Thoracic aorta (tissue), 2 donors: ENCODE data around the gene ST7. TPM values are rescaled to one million over a fixed set of nuclear protein-coding genes. Genes with fewer than 3 reads are reported as not detected.
A peak's percentile ranks its signal among the peaks of the same experiment; 100 is the strongest.
"Not testable (repeated sequence)": the region's sequence is repeated elsewhere in the genome, so short reads cannot be mapped to it uniquely, and the experiment has no call there.

Experiments
- ATAC-seq: fragments of 150-250 bp; one replicate; pipeline ENCODE4 v1.8.0; 2017; ENCODE audit warnings: low read depth; ENCODE audit not compliant: insufficient number of reproducible peaks, low FRiP score
- DNase-seq: peaks from one replicate; pipeline ENCODE4 v3.0.0-alpha.2; 2020; ENCODE audit warnings: low spot score
- H3K27ac ChIP-seq, 2 donors: fragments of 200-600 bp; sonication (generic); 1 replicate in 1 of 2; 2 replicates in 1 of 2; pipeline ENCODE4 v1.5.1; 2016; ENCODE audit warnings: mild to moderate bottlenecking in 2 of 2, moderate library complexity in 2 of 2
- H3K27me3 ChIP-seq: fragments of 200-600 bp; sonication (generic); replicated peaks from 2 replicates; pipeline ENCODE4 v1.6.0; 2016; ENCODE audit warnings: mild to moderate bottlenecking; ENCODE audit not compliant: insufficient read depth
- H3K36me3 ChIP-seq: fragments of 200-600 bp; sonication (generic); one replicate; pipeline ENCODE4 v1.5.1; 2016
- H3K4me1 ChIP-seq, 2 donors: fragments of 200-600 bp; sonication (generic); 1 replicate in 1 of 2; 2 replicates in 1 of 2; pipeline versions ENCODE4 v1.5.1 to v1.6.0; 2016; ENCODE audit warnings: low read depth in 2 of 2, mild to moderate bottlenecking in 1 of 2; ENCODE audit not compliant: control insufficient read depth in 1 of 2
- H3K4me3 ChIP-seq: fragments of 200-600 bp; sonication (generic); 2 replicates; pipeline ENCODE4 v1.5.1; 2016; ENCODE audit warnings: mild to moderate bottlenecking
- H3K9me3 ChIP-seq: fragments of 200-600 bp; sonication (generic); 2 replicates; pipeline ENCODE4 v1.5.1; 2016
- total RNA-seq, 2 donors: library from RNA; depleted of rRNA; stranded (reverse); fragments of >200 nt; gene quantifications; one replicate each; pipeline versions ENCODE4 v1.1.0 to v1.2.3, GENCODE V29; 2016
- TF ChIP-seq, protein P1 (sequence below): fragments of 200-600 bp; sonication (generic); IDR thresholded peaks from one replicate; pipeline ENCODE4 v1.5.1; 2019; ENCODE audit warnings: antibody characterized with exemption

The ST7 gene
- total RNA-seq, 2 donors from 2014 or later: 29.8 to 56.2 TPM

DNA sequence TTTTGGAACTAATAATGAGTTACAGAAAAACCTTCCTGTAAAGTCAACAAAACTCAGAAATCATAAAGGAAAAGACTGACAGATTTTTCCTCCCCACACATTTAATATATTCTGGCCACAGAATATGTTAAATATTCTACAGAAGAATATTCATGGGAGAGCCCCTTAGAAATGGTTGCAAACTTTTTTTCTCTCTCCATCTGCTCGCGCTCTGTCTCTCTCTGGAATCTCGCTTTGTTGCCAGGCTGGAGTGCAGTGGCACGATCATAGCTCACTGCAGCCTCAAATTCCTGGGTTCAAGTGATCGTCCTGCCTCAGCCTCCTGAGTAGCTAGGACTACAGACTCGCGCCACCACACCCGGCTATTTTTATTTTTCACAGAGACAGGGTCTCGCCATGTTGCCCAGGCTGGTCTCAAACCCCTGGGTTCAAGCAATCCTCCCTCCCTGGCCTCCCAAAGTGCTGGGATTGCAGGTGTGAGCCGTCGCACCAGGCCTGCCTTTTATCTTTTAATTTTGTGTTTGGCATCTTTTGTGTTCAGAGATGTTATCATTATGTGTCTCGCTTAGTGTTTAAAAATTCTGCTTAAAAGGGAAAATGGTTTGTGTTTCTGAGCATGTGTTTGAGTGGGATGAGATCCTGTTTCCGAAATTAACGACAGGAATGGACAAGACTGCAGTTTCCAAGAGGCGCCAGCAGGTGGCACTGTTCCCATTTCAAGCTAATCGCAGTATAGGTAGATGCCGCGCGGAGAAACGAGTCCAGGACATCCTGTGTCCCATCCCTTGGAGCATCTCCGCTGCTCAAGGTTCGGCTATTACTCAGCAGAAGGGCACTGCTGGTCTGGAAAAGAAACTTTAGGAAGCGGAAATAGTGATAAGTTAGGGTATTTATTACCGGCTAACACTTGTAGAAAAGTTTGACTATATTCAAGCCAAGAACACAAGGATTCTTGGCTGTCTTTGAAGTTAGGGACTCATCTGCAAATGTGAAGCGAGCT lies 23.1 kb upstream of the ST7 start:
- DNase-seq: peak; percentile 49
- H3K36me3 ChIP-seq: no peaks in the 10 kb centered on the region
- H3K27ac ChIP-seq: no peak overlapping the region
- TF ChIP-seq, protein P1, sequence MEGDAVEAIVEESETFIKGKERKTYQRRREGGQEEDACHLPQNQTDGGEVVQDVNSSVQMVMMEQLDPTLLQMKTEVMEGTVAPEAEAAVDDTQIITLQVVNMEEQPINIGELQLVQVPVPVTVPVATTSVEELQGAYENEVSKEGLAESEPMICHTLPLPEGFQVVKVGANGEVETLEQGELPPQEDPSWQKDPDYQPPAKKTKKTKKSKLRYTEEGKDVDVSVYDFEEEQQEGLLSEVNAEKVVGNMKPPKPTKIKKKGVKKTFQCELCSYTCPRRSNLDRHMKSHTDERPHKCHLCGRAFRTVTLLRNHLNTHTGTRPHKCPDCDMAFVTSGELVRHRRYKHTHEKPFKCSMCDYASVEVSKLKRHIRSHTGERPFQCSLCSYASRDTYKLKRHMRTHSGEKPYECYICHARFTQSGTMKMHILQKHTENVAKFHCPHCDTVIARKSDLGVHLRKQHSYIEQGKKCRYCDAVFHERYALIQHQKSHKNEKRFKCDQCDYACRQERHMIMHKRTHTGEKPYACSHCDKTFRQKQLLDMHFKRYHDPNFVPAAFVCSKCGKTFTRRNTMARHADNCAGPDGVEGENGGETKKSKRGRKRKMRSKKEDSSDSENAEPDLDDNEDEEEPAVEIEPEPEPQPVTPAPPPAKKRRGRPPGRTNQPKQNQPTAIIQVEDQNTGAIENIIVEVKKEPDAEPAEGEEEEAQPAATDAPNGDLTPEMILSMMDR: peak; percentile 96
- ATAC-seq: no peak
- H3K4me1 ChIP-seq: peaks cover 0 to 4% of the 10 kb centered on the region in 2 donors
- no peaks in the 10 kb centered on the region for H3K27me3 ChIP-seq
- H3K4me3 ChIP-seq: peak overlapping the region; percentile 42
- no peaks in the 10 kb centered on the region for H3K9me3 ChIP-seq

DNA sequence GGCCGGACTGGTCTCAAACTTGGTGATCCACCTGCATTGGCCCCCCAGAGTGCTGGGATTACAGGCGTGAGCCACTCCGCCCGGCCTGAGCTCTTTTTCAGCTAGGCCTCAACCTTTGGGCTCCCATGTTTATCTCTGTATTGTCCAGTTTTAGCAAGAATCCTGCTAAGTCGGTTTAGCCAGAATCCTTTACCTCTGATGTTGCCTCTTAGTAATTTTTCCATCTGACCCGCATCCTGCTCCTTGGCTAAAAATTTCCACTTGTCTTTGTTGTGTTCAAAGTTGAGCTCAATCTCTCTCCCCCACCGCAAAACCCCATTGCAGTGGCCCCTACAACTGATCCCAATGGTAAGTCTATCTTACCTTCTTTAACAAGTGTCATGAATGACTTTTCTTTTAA lies 20.7 kb upstream of the ST7 start:
- TF ChIP-seq, protein P1: no peak
- no peak overlapping the region for H3K27ac ChIP-seq
- ATAC-seq: no peak

DNA sequence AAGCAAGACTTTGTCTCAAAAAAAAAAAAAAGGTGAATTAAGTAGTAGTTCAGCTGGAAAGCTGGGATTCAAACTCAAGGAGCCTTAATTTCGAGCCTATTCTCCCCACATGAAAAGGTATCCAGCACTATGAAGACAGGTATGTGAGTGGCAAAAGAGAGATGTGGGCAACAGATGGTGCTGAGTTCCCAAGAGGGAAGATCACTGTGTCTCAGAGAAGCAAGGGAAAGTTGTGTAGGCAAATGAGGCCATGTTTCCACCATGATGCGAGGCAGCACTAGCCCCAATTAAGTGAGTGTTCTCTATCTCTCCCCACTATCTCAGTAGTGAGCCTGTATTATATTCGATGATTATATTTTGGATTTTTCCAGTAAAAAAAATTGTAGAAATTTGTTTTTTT lies 19.8 kb upstream of the ST7 start:
- Histone ChIP-seq H3K36me3 (no peaks in the 10 kb centered on the region), H3K27ac (no peak overlapping the region), H3K27me3 (no peaks in the 10 kb centered on the region), H3K9me3 (no peaks in the 10 kb centered on the region), H3K4me3 (no peak overlapping the region), H3K4me1 (peaks cover 0 to 4% of the 10 kb centered on the region in 2 donors)
- ATAC-seq: no peak
- no peak for DNase-seq
- TF ChIP-seq, protein P1: no peak

More for the DNA sequence above, 20.7 kb upstream of the ST7 start:
- Histone ChIP-seq H3K36me3 (no peaks in the 10 kb centered on the region), H3K27me3 (no peaks in the 10 kb centered on the region), H3K9me3 (no peaks in the 10 kb centered on the region), H3K4me3 (no peak overlapping the region), H3K4me1 (peaks cover 0 to 4% of the 10 kb centered on the region in 2 donors)
- no peak for DNase-seq

DNA sequence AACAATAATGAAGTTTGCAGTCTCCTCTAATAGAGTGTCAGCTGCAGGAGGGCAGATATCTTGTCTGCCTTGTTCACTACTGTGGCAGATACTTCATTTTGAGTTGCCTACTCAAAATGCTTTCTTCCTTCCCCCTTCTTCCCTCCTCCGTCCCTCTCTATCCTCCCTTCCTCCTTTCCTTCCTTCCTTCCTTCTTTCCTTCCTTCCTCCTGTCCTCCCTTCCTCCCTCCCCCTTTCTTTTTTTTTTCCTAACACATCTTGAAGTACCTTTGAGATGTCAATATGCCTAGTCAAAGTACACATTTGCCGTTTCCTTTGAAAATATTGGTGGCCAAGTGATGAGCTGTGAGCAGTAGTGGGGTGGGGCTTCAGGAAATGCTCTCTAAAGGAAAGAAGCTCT lies 18.7 kb upstream of the ST7 start:
- H3K27me3 ChIP-seq: no peaks in the 10 kb centered on the region
- no peak overlapping the region for H3K4me3 ChIP-seq
- H3K36me3 ChIP-seq: no peaks in the 10 kb centered on the region
- no peaks in the 10 kb centered on the region for H3K9me3 ChIP-seq
- H3K27ac ChIP-seq: no peak overlapping the region
- peaks cover 0 to 4% of the 10 kb centered on the region in 2 donors for H3K4me1 ChIP-seq
- TF ChIP-seq, protein P1: no peak
- no peak for ATAC-seq
- no peak for DNase-seq

DNA sequence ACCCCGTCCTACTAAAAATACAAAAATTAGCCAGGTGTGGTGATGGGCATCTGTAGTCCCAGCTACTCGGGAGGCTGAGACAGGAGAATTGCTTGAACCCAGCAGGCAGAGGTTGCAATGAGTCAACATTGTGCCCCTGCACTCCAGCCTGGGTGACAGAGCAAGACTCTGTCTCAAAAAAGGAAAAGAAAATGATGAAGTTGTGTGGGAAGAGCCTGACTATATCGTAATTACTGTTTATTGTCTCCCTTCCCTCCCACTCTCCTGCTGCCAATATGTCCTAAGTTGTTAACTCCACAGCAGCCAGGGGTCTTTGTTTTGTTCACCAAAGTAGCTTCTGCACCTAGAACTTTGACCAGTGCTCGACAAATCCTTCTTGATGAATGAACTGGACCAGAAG lies 16.5 kb upstream of the ST7 start:
- not testable (repeated sequence) for H3K9me3 ChIP-seq, H3K4me1 ChIP-seq, ATAC-seq, H3K36me3 ChIP-seq, H3K27ac ChIP-seq, H3K4me3 ChIP-seq, H3K27me3 ChIP-seq, DNase-seq
